IMR-90 (cell line): Measurements from ENCODE around the gene ZDHHC14. TPM values are rescaled to one million over a fixed set of nuclear protein-coding genes. Genes with fewer than 3 reads are reported as not detected.

Source experiments
- ATAC-seq: fragments of 200-7000 bp; cut with Tn5 transposase; 2 replicates; pipeline ENCODE4 v1.9.1; 2020; ENCODE audit warnings: low read depth, mild to moderate bottlenecking, moderate library complexity
- BruUV-seq: library from RNA; stranded (reverse); fragments of 400-500 nt; replicated peaks from 2 replicates; lab custom pipeline; 2021; lab: Mats Ljungman, UMichigan
- CTCF ChIA-PET: fragments of 300-600 bp; formaldehyde crosslinking; extraction: SDS; loops from one replicate; lab custom pipeline; 2021; ENCODE audit warnings: antibody characterized with exemption; lab: Yijun Ruan, JAX
- POLR2A ChIA-PET: fragments of 300-600 bp; sonication (Branson Sonifier 250); formaldehyde crosslinking; loops from one replicate; lab custom pipeline; 2022; ENCODE audit warnings: antibody characterized with exemption; ENCODE audit not compliant: unreplicated experiment; lab: Charles Lee
- DNase-seq: peaks from one replicate; pipeline ENCODE4 v3.0.0; 2013
- H2AFZ ChIP-seq: replicated peaks from 2 replicates; pipeline ENCODE3; 2013; ENCODE audit warnings: low read length, mild to moderate bottlenecking; ENCODE audit not compliant: poor library complexity
- H2AK5ac ChIP-seq: 2 replicates; pipeline ENCODE4 v1.6.1; 2013; ENCODE audit warnings: low read depth, low read length, inconsistent platforms
- H2AK9ac ChIP-seq: replicated peaks from 2 replicates; pipeline ENCODE3; 2013; ENCODE audit warnings: mild to moderate bottlenecking, low read depth, low read length, moderate library complexity; ENCODE audit not compliant: poor library complexity
- H2BK120ac ChIP-seq: 2 replicates; pipeline ENCODE4 v1.6.1; 2013; ENCODE audit warnings: low read depth, low read length, inconsistent platforms
- H2BK15ac ChIP-seq: 3 replicates; pipeline ENCODE4 v1.6.1; 2013; ENCODE audit warnings: low read depth, low read length, inconsistent platforms
- H2BK20ac ChIP-seq: 2 replicates; pipeline ENCODE4 v1.6.1; 2013; ENCODE audit warnings: low read depth, mild to moderate bottlenecking, inconsistent platforms, low read length, moderate library complexity
- H2BK5ac ChIP-seq: 2 replicates; pipeline ENCODE4 v1.6.1; 2013; ENCODE audit warnings: mild to moderate bottlenecking, low read depth, low read length, inconsistent platforms; ENCODE audit not compliant: poor library complexity, severe bottlenecking
- H3K14ac ChIP-seq: replicated peaks from 2 replicates; pipeline ENCODE4 v1.6.1; 2013; ENCODE audit warnings: low read depth, low read length, inconsistent platforms
- H3K18ac ChIP-seq: 2 replicates; pipeline ENCODE4 v1.6.1; 2013; ENCODE audit warnings: low read depth, low read length, control low read depth
- H3K23ac ChIP-seq: 2 replicates; pipeline ENCODE4 v1.6.1; 2013; ENCODE audit warnings: low read depth, low read length, inconsistent platforms
- H3K27ac ChIP-seq: 2 replicates; pipeline ENCODE4 v1.5.1; 2013; ENCODE audit warnings: mild to moderate bottlenecking, control low read depth, low read length; ENCODE audit not compliant: insufficient read depth
- H3K27me3 ChIP-seq: 2 replicates; pipeline ENCODE4 v1.6.1; 2013; ENCODE audit warnings: low read length; ENCODE audit not compliant: control insufficient read depth, insufficient read depth
- H3K36me3 ChIP-seq: 2 replicates; pipeline ENCODE4 v1.6.1; 2013; ENCODE audit warnings: low read length, mixed read lengths; ENCODE audit not compliant: control insufficient read depth, insufficient read depth
- H3K4ac ChIP-seq: 2 replicates; pipeline ENCODE4 v1.6.1; 2013; ENCODE audit warnings: low read depth, low read length, inconsistent platforms
- H3K4me1 ChIP-seq: 2 replicates; pipeline ENCODE4 v1.6.1; 2013; ENCODE audit warnings: low read length, mixed read lengths; ENCODE audit not compliant: control insufficient read depth, insufficient read depth
- H3K4me2 ChIP-seq: 2 replicates; pipeline ENCODE4 v1.6.1; 2013; ENCODE audit warnings: low read depth, mild to moderate bottlenecking, control low read depth, low read length, moderate library complexity
- H3K4me3 ChIP-seq: 2 replicates; pipeline ENCODE4 v1.5.1; 2013; ENCODE audit warnings: low read depth, mild to moderate bottlenecking, control low read depth, low read length, moderate library complexity; ENCODE audit not compliant: insufficient read depth
- H3K56ac ChIP-seq: 2 replicates; pipeline ENCODE4 v1.6.1; 2013; ENCODE audit warnings: low read length, inconsistent platforms; ENCODE audit not compliant: insufficient read depth; ENCODE audit errors: extremely low read depth
- H3K79me1 ChIP-seq, 2 experiments: 2 replicates each; pipeline ENCODE4 v1.6.1; 2013; ENCODE audit warnings: low read length in 2 of 2, inconsistent platforms in 1 of 2, low read depth in 1 of 2
- H3K9ac ChIP-seq: 2 replicates; pipeline ENCODE4 v1.6.1; 2013; ENCODE audit warnings: low read depth, low read length, control low read depth
- H3K9me1 ChIP-seq: 2 replicates; pipeline ENCODE4 v1.6.1; 2013; ENCODE audit warnings: low read length, inconsistent platforms; ENCODE audit not compliant: insufficient read depth
- H3K9me3 ChIP-seq: 2 replicates; pipeline ENCODE4 v1.6.1; 2013; ENCODE audit warnings: low read length; ENCODE audit not compliant: control insufficient read depth, insufficient read depth
- H4K20me1 ChIP-seq: 2 replicates; pipeline ENCODE4 v1.6.1; 2013; ENCODE audit warnings: low read length, inconsistent platforms; ENCODE audit not compliant: insufficient read depth
- H4K5ac ChIP-seq: 2 replicates; pipeline ENCODE4 v1.6.1; 2013; ENCODE audit warnings: mild to moderate bottlenecking, low read depth, low read length, control low read depth
- H4K8ac ChIP-seq, 2 experiments: 2 replicates each; pipeline ENCODE4 v1.6.1; 2013; ENCODE audit warnings: low read depth in 2 of 2, low read length in 2 of 2, control low read depth in 1 of 2, inconsistent platforms in 1 of 2
- H4K91ac ChIP-seq: 2 replicates; pipeline ENCODE4 v1.6.1; 2013; ENCODE audit warnings: low read depth, low read length, inconsistent platforms; ENCODE audit not compliant: insufficient read depth
- BHLHE40 ChIP-seq: fragments of 150-350 bp; IDR thresholded peaks from 2 replicates; pipeline ENCODE4 v1.6.1; 2016; ENCODE audit warnings: mild to moderate bottlenecking, low read depth, low read length
- CEBPB ChIP-seq: IDR thresholded peaks from 2 replicates; pipeline ENCODE4 v1.6.1; 2012; ENCODE audit warnings: low read depth, low read length, improper control_type of control experiment
- CHD1 ChIP-seq: IDR thresholded peaks from 2 replicates; pipeline ENCODE4 v1.6.1; 2012; ENCODE audit warnings: low read depth, low read length, improper control_type of control experiment
- CTCF ChIP-seq: conservative IDR thresholded peaks from 2 replicates; pipeline ENCODE4 v1.5.1; 2012; ENCODE audit warnings: mild to moderate bottlenecking, low read depth, low read length, improper control_type of control experiment
- FOS ChIP-seq: fragments of 150-350 bp; IDR thresholded peaks from 2 replicates; pipeline ENCODE4 v1.6.1; 2016; ENCODE audit warnings: low read depth, low read length
- MAFK ChIP-seq: IDR thresholded peaks from 2 replicates; pipeline ENCODE4 v1.6.1; 2012; ENCODE audit warnings: low read depth, low read length, improper control_type of control experiment
- MAZ ChIP-seq: IDR thresholded peaks from 2 replicates; pipeline ENCODE4 v1.6.1; 2012; ENCODE audit warnings: low read depth, mild to moderate bottlenecking, low read length, improper control_type of control experiment, moderate library complexity, borderline replicate concordance
- MXI1 ChIP-seq: IDR thresholded peaks from 2 replicates; pipeline ENCODE4 v1.6.1; 2012; ENCODE audit warnings: low read depth, mild to moderate bottlenecking, low read length, moderate library complexity, borderline replicate concordance
- NFE2L2 ChIP-seq: fragments of 150-350 bp; IDR thresholded peaks from 2 replicates; pipeline ENCODE4 v1.6.1; 2016; ENCODE audit warnings: low read depth, mild to moderate bottlenecking, low read length
- POLR2A ChIP-seq: IDR thresholded peaks from 2 replicates; pipeline ENCODE4 v1.6.1; 2012; ENCODE audit warnings: mild to moderate bottlenecking, low read depth, low read length
- RAD21 ChIP-seq: IDR thresholded peaks from 2 replicates; pipeline ENCODE4 v1.6.1; 2012; ENCODE audit warnings: low read length, improper control_type of control experiment
- RCOR1 ChIP-seq: IDR thresholded peaks from 2 replicates; pipeline ENCODE4 v1.6.1; 2012; ENCODE audit warnings: mild to moderate bottlenecking, low read length, improper control_type of control experiment; ENCODE audit not compliant: insufficient replicate concordance
- SMC3 ChIP-seq: fragments of 150-350 bp; IDR thresholded peaks from 2 replicates; pipeline ENCODE4 v1.6.1; 2016; ENCODE audit warnings: low read depth, mild to moderate bottlenecking, antibody characterized with exemption, low read length, moderate library complexity
- WGBS, 2 experiments: methylation state at CpG; one replicate each; pipeline versions ENCODE4 v1.1.5 to v1.1.7; 2013; ENCODE audit warnings: missing lambda C conversion rate in 2 of 2; ENCODE audit not compliant: insufficient read length in 1 of 2; ENCODE audit errors: extremely low coverage in 2 of 2; 5-methylcytosine and 5-hydroxymethylcytosine counted together
- dilution Hi-C: fragments of 300-500 bp; cut with HindIII; formaldehyde crosslinking; loops from one replicate; pipeline ENCODE4 v1.14.3; 2018; ENCODE audit warnings: low sequenced_read_pairs; ENCODE audit not compliant: unreplicated experiment
- in situ Hi-C: fragments of 300-500 bp; cut with MboI; formaldehyde crosslinking; loops from 3 replicates; pipeline ENCODE4 v1.14.3; 2019; ENCODE audit warnings: low sequenced_read_pairs, inconsistent platforms, mixed read lengths
- intact Hi-C: fragments of 100-400 bp; cut with micrococcal nuclease; formaldehyde crosslinking; loops from 2 replicates; pipeline ENCODE4 v1.10.0; 2022
- polyA plus RNA-seq, 3 experiments: library from polyadenylated mRNA; depleted of rRNA; stranded (reverse); fragments of >200 nt; gene quantifications; 2 replicates each; pipeline ENCODE4 v1.2.3, GENCODE V29; 2012; ENCODE audit warnings: low replicate concordance in 1 of 3
- total RNA-seq: library from RNA; depleted of rRNA; stranded (reverse); fragments of >200 nt; gene quantifications from 2 replicates; pipeline ENCODE4 v1.2.3, GENCODE V29; 2012
- TF ChIP-seq, protein P1 (sequence below): fragments of 150-350 bp; IDR thresholded peaks from 2 replicates; pipeline ENCODE4 v1.6.1; 2016; ENCODE audit warnings: low read depth, mild to moderate bottlenecking, low read length, moderate library complexity, borderline replicate concordance
- TF ChIP-seq, protein P2 (sequence below): fragments of 150-350 bp; IDR thresholded peaks from 2 replicates; pipeline ENCODE4 v1.6.1; 2017; ENCODE audit warnings: mild to moderate bottlenecking, antibody characterized with exemption, low read length, low read depth

Gene ZDHHC14
- total and polyA plus RNA-seq, 2 of the 4 experiments (the other 2 are of a cell fraction), result 0.90 to 2.0 TPM

DNA sequence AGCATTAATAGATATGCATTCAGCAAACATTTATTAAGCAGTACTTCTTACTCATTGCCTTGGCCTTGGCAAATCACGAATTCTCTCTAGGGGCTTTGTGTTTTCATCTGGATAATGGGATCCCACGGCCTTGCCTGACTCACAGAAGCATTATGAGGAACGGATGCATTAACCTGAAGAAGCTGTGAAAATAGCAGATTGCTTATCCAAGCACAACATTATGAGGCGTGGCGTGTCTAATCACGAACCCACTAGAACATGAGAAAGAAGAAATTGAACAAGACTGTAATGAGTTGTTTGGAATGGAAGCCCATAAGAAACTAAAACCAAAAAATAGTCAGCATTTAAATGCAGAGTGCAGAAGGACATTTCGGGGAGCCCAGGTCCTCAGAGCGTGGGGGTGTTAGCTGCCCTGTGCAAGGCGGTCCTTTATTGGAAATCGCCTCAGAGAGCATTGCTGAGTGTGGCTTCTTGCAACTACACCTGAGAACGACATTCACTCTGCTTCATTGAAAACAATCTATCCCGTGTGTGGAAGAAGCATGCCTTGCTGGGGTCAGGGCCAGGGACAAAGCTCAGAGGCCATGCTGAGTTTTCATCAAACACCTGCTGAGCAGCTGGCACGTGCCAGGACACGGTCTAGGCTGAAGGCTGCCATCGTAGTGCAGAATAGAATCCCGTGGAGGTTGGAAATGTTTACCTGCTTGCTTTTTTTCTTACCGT is 179.9 kb downstream of the ZDHHC14 start:
- DNase-seq (no peak), ATAC-seq (no peak)
- Histone ChIP-seq H3K79me1 (no peaks in the 10 kb centered on the region), H3K4me3 (no peak overlapping the region), H2AK5ac (no peak overlapping the region), H2BK120ac (no peak overlapping the region), H3K9ac (no peak overlapping the region), H3K4me1 (peaks cover 2% of the 10 kb centered on the region; the same call in 1 of the 2 replicates), H2BK5ac (no peak overlapping the region), H2BK15ac (no peak overlapping the region), H3K9me3 (no peaks in the 10 kb centered on the region), H4K91ac (no peak overlapping the region), H4K20me1 (no peaks in the 10 kb centered on the region), H3K36me3 (no peaks in the 10 kb centered on the region), H2AFZ (no peak overlapping the region), H3K18ac (no peak overlapping the region), H3K4ac (no peak overlapping the region), H3K4me2 (no peak overlapping the region), H4K8ac (no peak overlapping the region), H4K5ac (no peak overlapping the region), H3K27ac (no peak overlapping the region), H2BK20ac (no peak overlapping the region), H3K56ac (no peak overlapping the region), H2AK9ac (no peak overlapping the region), H3K9me1 (no peaks in the 10 kb centered on the region), H3K23ac (no peak overlapping the region), H3K27me3 (no peaks in the 10 kb centered on the region; the same call in 1 of the 2 replicates), H3K14ac (no peak overlapping the region)
- in situ Hi-C loops (no loop called here), dilution Hi-C loops (no loop called here), intact Hi-C loops (no loop called here)
- TF ChIP-seq MXI1 (no peak), SMC3 (no peak), NFE2L2 (no peak), BHLHE40 (no peak), RCOR1 (no peak), FOS (no peak), POLR2A (no peak), CEBPB (no peak), CTCF (no peak), MAZ (no peak), RAD21 (no peak), CHD1 (no peak), MAFK (no peak)
- TF ChIP-seq, protein P1, sequence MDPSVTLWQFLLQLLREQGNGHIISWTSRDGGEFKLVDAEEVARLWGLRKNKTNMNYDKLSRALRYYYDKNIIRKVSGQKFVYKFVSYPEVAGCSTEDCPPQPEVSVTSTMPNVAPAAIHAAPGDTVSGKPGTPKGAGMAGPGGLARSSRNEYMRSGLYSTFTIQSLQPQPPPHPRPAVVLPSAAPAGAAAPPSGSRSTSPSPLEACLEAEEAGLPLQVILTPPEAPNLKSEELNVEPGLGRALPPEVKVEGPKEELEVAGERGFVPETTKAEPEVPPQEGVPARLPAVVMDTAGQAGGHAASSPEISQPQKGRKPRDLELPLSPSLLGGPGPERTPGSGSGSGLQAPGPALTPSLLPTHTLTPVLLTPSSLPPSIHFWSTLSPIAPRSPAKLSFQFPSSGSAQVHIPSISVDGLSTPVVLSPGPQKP, result no peak
- TF ChIP-seq, protein P2, sequence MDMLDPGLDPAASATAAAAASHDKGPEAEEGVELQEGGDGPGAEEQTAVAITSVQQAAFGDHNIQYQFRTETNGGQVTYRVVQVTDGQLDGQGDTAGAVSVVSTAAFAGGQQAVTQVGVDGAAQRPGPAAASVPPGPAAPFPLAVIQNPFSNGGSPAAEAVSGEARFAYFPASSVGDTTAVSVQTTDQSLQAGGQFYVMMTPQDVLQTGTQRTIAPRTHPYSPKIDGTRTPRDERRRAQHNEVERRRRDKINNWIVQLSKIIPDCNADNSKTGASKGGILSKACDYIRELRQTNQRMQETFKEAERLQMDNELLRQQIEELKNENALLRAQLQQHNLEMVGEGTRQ, result no peak
- BruUV-seq, result no TSS peak
- WGBS, 2 experiments, result 84% methylated on average over 6 of the region's 17 CpGs; no CpG with 5 or more reads in 1 of the 2 experiments
- ChIA-PET CTCF (interaction anchor here (0.6 kb wide), 1 partner anchor 268 kb away, joined by 3 read pairs; no protein-coding TSS in a partner anchor), POLR2A (no interaction called here)
